GM12878 (cell line): ENCODE data around the gene BNC2. TPM values are rescaled to one million over a fixed set of nuclear protein-coding genes. Genes with fewer than 3 reads are reported as not detected.

ENCODE experiments used
- ATAC-seq: fragments of 200-7000 bp; cut with Tn5 transposase; 3 replicates; pipeline ENCODE4 v1.9.1; 2020; ENCODE audit warnings: mild to moderate bottlenecking, moderate library complexity
- BruUV-seq: library from RNA; stranded (reverse); fragments of 400-500 nt; replicated peaks from 2 replicates; lab custom pipeline; 2021; lab: Mats Ljungman, UMichigan
- CTCF ChIA-PET: fragments of 300-600 bp; sonication (Branson Sonifier 250); formaldehyde crosslinking; extraction: SDS; loops from one replicate; lab custom pipeline; 2021; ENCODE audit warnings: inconsistent platforms; lab: Yijun Ruan, JAX
- POLR2A ChIA-PET: fragments of 350-600 bp; formaldehyde crosslinking; extraction: SDS; loops from one replicate; lab custom pipeline; 2021; ENCODE audit warnings: inconsistent platforms; lab: Charles Lee
- RAD21 ChIA-PET: fragments of 300-600 bp; sonication (Branson Sonifier 250); formaldehyde crosslinking; loops from one replicate; lab custom pipeline; 2023; ENCODE audit warnings: antibody characterized with exemption; ENCODE audit not compliant: unreplicated experiment; lab: Charles Lee
- SMC1A ChIA-PET: fragments of 300-600 bp; sonication (Branson Sonifier 250); formaldehyde crosslinking; loops from one replicate; lab custom pipeline; 2023; ENCODE audit not compliant: unreplicated experiment, uncharacterized antibody; lab: Charles Lee
- DNase-seq: peaks from one replicate; pipeline ENCODE4 v3.0.0-alpha.2; 2011; ENCODE audit warnings: low read depth, low spot score
- FAIRE-seq: peaks from 3 replicates; lab custom pipeline; 2011; peaks lifted over from hg19 to GRCh38; lab: Jason Lieb, UNC
- H2AFZ ChIP-seq: 2 replicates; pipeline ENCODE4 v1.6.0; 2011; ENCODE audit warnings: low read depth, low read length, control low read depth; ENCODE audit not compliant: control insufficient read depth
- H3K27ac ChIP-seq: 2 replicates; pipeline ENCODE4 v1.5.1; 2011; ENCODE audit warnings: control low read depth; ENCODE audit not compliant: control insufficient read depth, insufficient read depth
- H3K27me3 ChIP-seq, 2 experiments: replicated peaks in 1 of 2; 2 replicates each; pipeline versions ENCODE4 v1.6.0 to v1.6.1; 2011; ENCODE audit warnings: low read length in 1 of 2; ENCODE audit not compliant: control insufficient read depth in 2 of 2, insufficient read depth in 2 of 2
- H3K36me3 ChIP-seq, 2 experiments: 2 replicates each; pipeline ENCODE4 v1.5.1; 2011; ENCODE audit warnings: low read length in 1 of 2; ENCODE audit not compliant: control insufficient read depth in 2 of 2, insufficient read depth in 2 of 2
- H3K4me1 ChIP-seq: 2 replicates; pipeline ENCODE4 v1.6.1; 2011; ENCODE audit warnings: mild to moderate bottlenecking, low read length, moderate library complexity, mixed read lengths; ENCODE audit not compliant: control insufficient read depth, insufficient read depth
- H3K4me2 ChIP-seq: 2 replicates; pipeline ENCODE4 v1.6.0; 2011; ENCODE audit warnings: control low read depth; ENCODE audit not compliant: control insufficient read depth, insufficient read depth
- H3K4me3 ChIP-seq: fragments of 200-600 bp; sonication (generic); 2 replicates; pipeline ENCODE4 v1.5.1; 2016
- H3K79me2 ChIP-seq: 2 replicates; pipeline ENCODE4 v1.6.0; 2011; ENCODE audit warnings: low read length; ENCODE audit not compliant: control insufficient read depth, insufficient read depth
- H3K9ac ChIP-seq: 2 replicates; pipeline ENCODE4 v1.8.0; 2011; ENCODE audit warnings: low read length, control low read depth, mixed read lengths; ENCODE audit not compliant: control insufficient read depth, insufficient read depth
- H3K9me3 ChIP-seq: replicated peaks from 3 replicates; pipeline ENCODE4 v1.5.1; 2011; ENCODE audit warnings: mild to moderate bottlenecking, low read length; ENCODE audit not compliant: control insufficient read depth, insufficient read depth
- H4K20me1 ChIP-seq: 2 replicates; pipeline ENCODE4 v1.6.0; 2011; ENCODE audit not compliant: control insufficient read depth, insufficient read depth
- BMI1 ChIP-seq: fragments of 450-650 bp; IDR thresholded peaks from 2 replicates; pipeline ENCODE4 v1.6.1; 2016; ENCODE audit warnings: mild to moderate bottlenecking, moderate library complexity, borderline replicate concordance
- CBX3 ChIP-seq: fragments of 200-600 bp; sonication (generic); IDR thresholded peaks from 2 replicates; pipeline ENCODE4 v1.6.1; 2016; ENCODE audit warnings: low read depth, borderline replicate concordance
- CBX5 ChIP-seq: sonication (generic); IDR thresholded peaks from 2 replicates; pipeline ENCODE4 v1.6.1; 2016; ENCODE audit warnings: low read depth, moderate library complexity, mild to moderate bottlenecking, inconsistent platforms
- CHD2 ChIP-seq: IDR thresholded peaks from 2 replicates; pipeline ENCODE4 v1.6.1; 2011; ENCODE audit warnings: low read depth, low read length, improper control_type of control experiment, borderline replicate concordance
- CHD4 ChIP-seq: fragments of 200-600 bp; sonication (generic); IDR thresholded peaks from 2 replicates; pipeline ENCODE4 v1.6.1; 2016; ENCODE audit warnings: mild to moderate bottlenecking
- CREB1 ChIP-seq: IDR thresholded peaks from 2 replicates; pipeline ENCODE4 v1.6.1; 2012; ENCODE audit warnings: low read depth, mild to moderate bottlenecking, inconsistent platforms
- JUND ChIP-seq: IDR thresholded peaks from 2 replicates; pipeline ENCODE4 v1.6.1; 2012; ENCODE audit warnings: low read depth, mild to moderate bottlenecking, low read length, improper control_type of control experiment, moderate library complexity
- NBN ChIP-seq: fragments of 450-650 bp; IDR thresholded peaks from 2 replicates; pipeline ENCODE4 v1.6.1; 2016
- NFXL1 ChIP-seq: fragments of 450-650 bp; IDR thresholded peaks from 2 replicates; pipeline ENCODE4 v1.6.1; 2017; ENCODE audit warnings: antibody characterized with exemption, mild to moderate bottlenecking, borderline replicate concordance
- PAX8 ChIP-seq: fragments of 450-650 bp; IDR thresholded peaks from 2 replicates; pipeline ENCODE4 v1.6.1; 2017; ENCODE audit warnings: mild to moderate bottlenecking, moderate library complexity
- POLR2A ChIP-seq: IDR thresholded peaks from 2 replicates; pipeline ENCODE4 v1.6.1; 2011; ENCODE audit warnings: low read depth, mild to moderate bottlenecking, low read length
- POLR2AphosphoS2 ChIP-seq: IDR thresholded peaks from 2 replicates; pipeline ENCODE4 v1.6.1; 2011; ENCODE audit warnings: low read depth, mild to moderate bottlenecking, low read length, improper control_type of control experiment, moderate library complexity
- POU2F2 ChIP-seq: IDR thresholded peaks from 3 replicates; pipeline ENCODE4 v1.6.1; 2011; ENCODE audit warnings: low read depth, mild to moderate bottlenecking, low read length, borderline replicate concordance
- RFX5 ChIP-seq: IDR thresholded peaks from 2 replicates; pipeline ENCODE4 v1.6.1; 2011; ENCODE audit warnings: low read depth, low read length, improper control_type of control experiment
- WGBS: methylation state at CpG from one replicate; pipeline ENCODE4 v1.1.6; 2016; ENCODE audit warnings: low lambda C conversion rate; ENCODE audit not compliant: insufficient replicate concordance, insufficient coverage; ENCODE audit errors: missing lambda C conversion rate; 5-methylcytosine and 5-hydroxymethylcytosine counted together
- in situ Hi-C: fragments of 300-500 bp; cut with MboI; formaldehyde crosslinking; loops from 9 replicates; pipeline ENCODE4 v1.14.3; 2018; ENCODE audit warnings: mixed read lengths
- intact Hi-C: fragments of 100-400 bp; cut with micrococcal nuclease; formaldehyde crosslinking; loops from one replicate; pipeline ENCODE4 v1.14.2; 2022; ENCODE audit not compliant: unreplicated experiment
- polyA plus RNA-seq, 11 experiments: library from polyadenylated mRNA; depleted of rRNA in 4 of 11; unstranded in 6 of 11; stranded (reverse) in 5 of 11; fragments of >200 nt; fragmentation: Nextera tagmentation in 4 of 11; fragmentation: Illumina TruSeq in 1 of 11; extraction: Ambion mirVana in 4 of 11; extraction: Trizol in 1 of 11; gene quantifications; 1 replicate in 1 of 11; 2 replicates in 10 of 11; pipeline versions ENCODE4 v1.2.1 to v1.2.3, GENCODE V29; 2011 to 2016; ENCODE audit warnings: inconsistent platforms in 2 of 11, missing spikeins in 2 of 11, low read depth in 1 of 11
- total RNA-seq, 4 experiments: library from RNA; depleted of rRNA in 3 of 4; stranded (reverse); fragments of >200 nt in 3 of 4; fragmentation: Illumina TruSeq in 1 of 4; extraction: Trizol in 1 of 4; gene quantifications; 2 replicates each; pipeline versions ENCODE4 v1.2.1 to v1.2.3, GENCODE V29; 2013 to 2021
- TF ChIP-seq, protein P1 (sequence below): fragments of 450-650 bp; IDR thresholded peaks from 2 replicates; pipeline ENCODE4 v1.6.1; 2016; ENCODE audit warnings: mild to moderate bottlenecking
- TF ChIP-seq, protein P2 (sequence below): fragments of 450-650 bp; IDR thresholded peaks from 2 replicates; pipeline ENCODE4 v1.6.1; 2017; ENCODE audit warnings: mild to moderate bottlenecking, low read depth, inconsistent platforms; ENCODE audit not compliant: poor library complexity, severe bottlenecking
- TF ChIP-seq, protein P3 (sequence below): IDR thresholded peaks from 2 replicates; pipeline ENCODE4 v1.6.1; 2011; ENCODE audit warnings: borderline replicate concordance, low read depth, mild to moderate bottlenecking, moderate library complexity, low read length; ENCODE audit not compliant: insufficient read depth, poor library complexity, severe bottlenecking
- TF ChIP-seq, protein P4 (sequence below): fragments of 450-650 bp; conservative IDR thresholded peaks from 2 replicates; pipeline ENCODE4 v1.6.1; 2017; ENCODE audit warnings: mild to moderate bottlenecking, moderate library complexity

BNC2 gene
- total and polyA plus RNA-seq, 10 of the 15 experiments (the other 5 are each of a cell fraction or from before 2014, with no cell fraction given) = 0.05 to 14.5 (median 0.26) TPM

DNA sequence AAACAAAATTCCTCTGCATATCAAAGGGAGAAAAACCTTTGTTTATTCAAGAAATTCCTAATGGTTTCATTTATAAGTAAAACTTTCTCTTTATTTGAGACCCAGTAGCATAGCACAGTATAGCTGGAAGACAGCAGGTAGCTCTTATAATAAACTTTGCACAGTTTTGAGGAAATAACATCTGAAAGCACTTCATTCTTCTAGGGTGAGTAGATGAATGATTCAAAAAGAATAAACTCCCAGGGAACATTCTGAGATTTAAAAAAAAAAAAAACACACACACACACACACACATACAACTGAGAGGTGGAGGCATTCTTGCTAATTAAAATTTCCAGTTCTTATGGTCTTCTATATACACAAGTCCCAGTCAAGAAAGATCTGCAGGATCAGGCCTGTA is 197.3 kb downstream of the BNC2 start (continued):
- TF ChIP-seq, protein P1, sequence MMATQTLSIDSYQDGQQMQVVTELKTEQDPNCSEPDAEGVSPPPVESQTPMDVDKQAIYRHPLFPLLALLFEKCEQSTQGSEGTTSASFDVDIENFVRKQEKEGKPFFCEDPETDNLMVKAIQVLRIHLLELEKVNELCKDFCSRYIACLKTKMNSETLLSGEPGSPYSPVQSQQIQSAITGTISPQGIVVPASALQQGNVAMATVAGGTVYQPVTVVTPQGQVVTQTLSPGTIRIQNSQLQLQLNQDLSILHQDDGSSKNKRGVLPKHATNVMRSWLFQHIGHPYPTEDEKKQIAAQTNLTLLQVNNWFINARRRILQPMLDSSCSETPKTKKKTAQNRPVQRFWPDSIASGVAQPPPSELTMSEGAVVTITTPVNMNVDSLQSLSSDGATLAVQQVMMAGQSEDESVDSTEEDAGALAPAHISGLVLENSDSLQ = no peak
- TF ChIP-seq POU2F2 (no peak), RFX5 (no peak), POLR2A (no peak), NFXL1 (no peak), CBX3 (no peak), POLR2AphosphoS2 (no peak), CREB1 (no peak), CHD2 (no peak), BMI1 (no peak)
- TF ChIP-seq, protein P2, sequence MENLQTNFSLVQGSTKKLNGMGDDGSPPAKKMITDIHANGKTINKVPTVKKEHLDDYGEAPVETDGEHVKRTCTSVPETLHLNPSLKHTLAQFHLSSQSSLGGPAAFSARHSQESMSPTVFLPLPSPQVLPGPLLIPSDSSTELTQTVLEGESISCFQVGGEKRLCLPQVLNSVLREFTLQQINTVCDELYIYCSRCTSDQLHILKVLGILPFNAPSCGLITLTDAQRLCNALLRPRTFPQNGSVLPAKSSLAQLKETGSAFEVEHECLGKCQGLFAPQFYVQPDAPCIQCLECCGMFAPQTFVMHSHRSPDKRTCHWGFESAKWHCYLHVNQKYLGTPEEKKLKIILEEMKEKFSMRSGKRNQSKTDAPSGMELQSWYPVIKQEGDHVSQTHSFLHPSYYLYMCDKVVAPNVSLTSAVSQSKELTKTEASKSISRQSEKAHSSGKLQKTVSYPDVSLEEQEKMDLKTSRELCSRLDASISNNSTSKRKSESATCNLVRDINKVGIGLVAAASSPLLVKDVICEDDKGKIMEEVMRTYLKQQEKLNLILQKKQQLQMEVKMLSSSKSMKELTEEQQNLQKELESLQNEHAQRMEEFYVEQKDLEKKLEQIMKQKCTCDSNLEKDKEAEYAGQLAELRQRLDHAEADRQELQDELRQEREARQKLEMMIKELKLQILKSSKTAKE = no peak

DNA sequence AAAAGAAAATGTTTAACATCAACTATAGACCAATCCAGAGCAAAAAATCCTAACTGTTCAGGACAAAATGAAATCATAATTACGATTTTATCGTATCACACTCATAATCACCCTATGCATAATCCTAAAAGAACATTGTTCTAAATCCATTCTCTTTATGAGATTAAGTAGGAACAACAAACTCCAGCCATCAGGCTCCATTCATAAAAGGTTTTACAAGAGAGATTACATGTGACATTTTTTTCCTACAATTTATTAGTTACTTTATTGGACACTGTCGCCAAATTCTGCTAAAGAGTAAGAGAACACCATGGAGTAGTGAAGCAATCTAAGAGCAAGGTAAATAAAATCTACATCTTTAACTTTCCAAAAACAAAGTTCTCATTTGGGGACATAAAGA is 198.0 kb downstream of the BNC2 start:
- SMC1A ChIA-PET = no interaction called here
- no peaks in the 10 kb centered on the region for H4K20me1 ChIP-seq
- no peak for TF ChIP-seq NBN
- no peak for TF ChIP-seq JUND
- TF ChIP-seq, protein P1 = no peak
- no peak for TF ChIP-seq PAX8
- TF ChIP-seq, protein P3, sequence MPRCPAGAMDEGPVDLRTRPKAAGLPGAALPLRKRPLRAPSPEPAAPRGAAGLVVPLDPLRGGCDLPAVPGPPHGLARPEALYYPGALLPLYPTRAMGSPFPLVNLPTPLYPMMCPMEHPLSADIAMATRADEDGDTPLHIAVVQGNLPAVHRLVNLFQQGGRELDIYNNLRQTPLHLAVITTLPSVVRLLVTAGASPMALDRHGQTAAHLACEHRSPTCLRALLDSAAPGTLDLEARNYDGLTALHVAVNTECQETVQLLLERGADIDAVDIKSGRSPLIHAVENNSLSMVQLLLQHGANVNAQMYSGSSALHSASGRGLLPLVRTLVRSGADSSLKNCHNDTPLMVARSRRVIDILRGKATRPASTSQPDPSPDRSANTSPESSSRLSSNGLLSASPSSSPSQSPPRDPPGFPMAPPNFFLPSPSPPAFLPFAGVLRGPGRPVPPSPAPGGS = no peak
- TF ChIP-seq CHD4 = no peak
- TF ChIP-seq, protein P4, sequence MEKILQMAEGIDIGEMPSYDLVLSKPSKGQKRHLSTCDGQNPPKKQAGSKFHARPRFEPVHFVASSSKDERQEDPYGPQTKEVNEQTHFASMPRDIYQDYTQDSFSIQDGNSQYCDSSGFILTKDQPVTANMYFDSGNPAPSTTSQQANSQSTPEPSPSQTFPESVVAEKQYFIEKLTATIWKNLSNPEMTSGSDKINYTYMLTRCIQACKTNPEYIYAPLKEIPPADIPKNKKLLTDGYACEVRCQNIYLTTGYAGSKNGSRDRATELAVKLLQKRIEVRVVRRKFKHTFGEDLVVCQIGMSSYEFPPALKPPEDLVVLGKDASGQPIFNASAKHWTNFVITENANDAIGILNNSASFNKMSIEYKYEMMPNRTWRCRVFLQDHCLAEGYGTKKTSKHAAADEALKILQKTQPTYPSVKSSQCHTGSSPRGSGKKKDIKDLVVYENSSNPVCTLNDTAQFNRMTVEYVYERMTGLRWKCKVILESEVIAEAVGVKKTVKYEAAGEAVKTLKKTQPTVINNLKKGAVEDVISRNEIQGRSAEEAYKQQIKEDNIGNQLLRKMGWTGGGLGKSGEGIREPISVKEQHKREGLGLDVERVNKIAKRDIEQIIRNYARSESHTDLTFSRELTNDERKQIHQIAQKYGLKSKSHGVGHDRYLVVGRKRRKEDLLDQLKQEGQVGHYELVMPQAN = no peak
- no peak for TF ChIP-seq CBX5

More for the DNA sequence above, 198.0 kb downstream of the BNC2 start:
- Histone ChIP-seq H3K79me2 (no peaks in the 10 kb centered on the region), H3K27me3 (no peaks in the 10 kb centered on the region), H3K27ac (no peak overlapping the region), H3K36me3 (no peaks in the 10 kb centered on the region), H3K9me3 (no peaks in the 10 kb centered on the region), H3K4me3 (no peak overlapping the region), H3K4me2 (no peak overlapping the region), H2AFZ (no peak overlapping the region), H3K4me1 (no peaks in the 10 kb centered on the region), H3K9ac (no peak overlapping the region)
- no peak for DNase-seq
- no peak for FAIRE-seq
- ChIA-PET CTCF (no interaction called here), RAD21 (no interaction called here), POLR2A (no interaction called here)
- intact Hi-C loops = no loop called here
- in situ Hi-C loops = no loop called here
- ATAC-seq = no peak
- 44% methylated on average over 3 of the region's 3 CpGs for WGBS
- BruUV-seq = no TSS peak
